GM12891 (cell line): Measurements from ENCODE around the gene NMT1.

ENCODE experiments used
- PAX5 ChIP-seq: IDR thresholded peaks from 2 replicates; pipeline ENCODE4 v1.6.1; 2011; ENCODE audit warnings: low read length, moderate library complexity, mild to moderate bottlenecking; ENCODE audit not compliant: insufficient read depth, severe bottlenecking
- POLR2AphosphoS5 ChIP-seq: IDR thresholded peaks from 2 replicates; pipeline ENCODE4 v1.6.1; 2011; ENCODE audit warnings: low read depth, low read length, control low read depth

DNA sequence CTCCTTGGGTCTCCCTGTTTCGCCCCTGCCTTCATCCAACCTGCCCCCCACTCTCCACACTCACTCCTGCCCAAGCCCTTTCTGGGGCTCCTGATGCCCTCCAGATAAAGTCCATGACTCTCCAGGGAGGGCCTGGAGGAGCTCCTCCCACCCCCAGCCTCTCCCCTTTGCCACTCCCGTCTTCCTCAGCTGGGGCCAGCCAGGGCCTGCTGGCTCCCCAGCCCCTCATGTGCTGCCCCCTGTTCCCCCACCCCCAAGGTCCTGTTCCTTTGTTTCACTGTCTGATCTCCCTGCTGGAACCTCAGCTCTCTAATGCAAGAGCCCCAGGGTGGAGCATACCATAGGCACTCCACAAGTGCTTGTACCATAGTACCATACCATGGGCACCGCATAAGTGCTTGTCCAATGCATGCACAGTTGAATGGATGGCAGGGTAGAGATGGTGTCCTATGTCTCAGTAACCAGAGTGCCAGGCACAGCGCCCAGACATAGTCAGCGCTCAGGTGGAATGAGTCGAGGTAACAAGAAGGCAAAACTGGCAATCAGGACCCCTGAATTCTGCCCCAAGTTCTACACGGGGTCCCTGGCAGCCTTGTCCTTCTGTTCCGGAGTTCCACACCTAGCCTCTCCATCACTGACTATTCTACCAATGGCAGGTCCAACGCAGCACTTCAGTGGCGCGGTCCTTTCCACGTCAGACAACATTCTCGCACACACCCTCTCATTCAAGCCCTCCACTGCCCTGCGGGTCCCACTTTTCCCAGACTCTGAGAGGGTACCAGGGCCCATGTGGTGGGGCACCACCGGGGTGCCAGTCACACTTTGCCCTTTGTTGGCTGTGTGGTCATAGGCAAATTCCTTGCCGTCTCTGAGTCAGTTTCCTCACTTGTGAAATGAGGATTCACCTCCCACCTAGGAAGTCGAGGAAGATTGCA, 69.8 kb downstream of the NMT1 start:
- no peak for TF ChIP-seq PAX5
- no peak for TF ChIP-seq POLR2AphosphoS5
